AG04450 (cell line): ENCODE results near the gene SPATA6L. TPM values are rescaled to one million over a fixed set of nuclear protein-coding genes. Genes with fewer than 3 reads are reported as not detected.

Experiments used
- CTCF ChIA-PET: fragments of 300-600, 350-600 bp; formaldehyde crosslinking; extraction: SDS; loops from one replicate; lab custom pipeline; 2022; ENCODE audit warnings: antibody characterized with exemption, inconsistent platforms; lab: Charles Lee
- POLR2A ChIA-PET: fragments of 350-600 bp; formaldehyde crosslinking; extraction: SDS; loops from one replicate; lab custom pipeline; 2021; ENCODE audit warnings: antibody characterized with exemption, inconsistent platforms; lab: Yijun Ruan, JAX
- DNase-seq: peaks from one replicate; pipeline ENCODE4 v3.0.0-alpha.2; 2011; ENCODE audit warnings: low read depth, low spot score
- H3K27ac ChIP-seq: one replicate; pipeline ENCODE4 v1.5.1; 2012; ENCODE audit warnings: low read depth, low read length, control low read depth
- H3K27me3 ChIP-seq: one replicate; pipeline ENCODE4 v1.6.0; 2012; ENCODE audit warnings: low read length; ENCODE audit not compliant: control insufficient read depth, insufficient read depth
- H3K4me3 ChIP-seq: 2 replicates; pipeline ENCODE4 v1.5.1; 2011; ENCODE audit warnings: mild to moderate bottlenecking, low read depth, low read length, control low read depth
- H3K9me3 ChIP-seq: 2 replicates; pipeline ENCODE4 v1.5.1; 2012; ENCODE audit warnings: low read length; ENCODE audit not compliant: control insufficient read depth, insufficient read depth
- CTCF ChIP-seq: IDR thresholded peaks from 2 replicates; pipeline ENCODE4 v1.5.1; 2011; ENCODE audit warnings: low read depth, low read length, control low read depth, inconsistent platforms
- polyA plus RNA-seq: library from polyadenylated mRNA; depleted of rRNA; stranded (reverse); fragments of >200 nt; gene quantifications from 2 replicates; pipeline ENCODE4 v1.2.3, GENCODE V29; 2011; rRNA removed

SPATA6L gene
- polyA plus RNA-seq, 1 experiment: 1.0 TPM

- ChIA-PET POLR2A (no interaction called here), CTCF (interaction anchor here (0.5 to 0.6 kb wide), 2 partner anchors 10 to 15 kb away, joined by 3 read pairs; no protein-coding TSS in a partner anchor)
- no peak for TF ChIP-seq CTCF
- H3K9me3 ChIP-seq: no peaks in the 10 kb centered on the region
- H3K4me3 ChIP-seq: no peak overlapping the region
- no peak for DNase-seq
- no peaks in the 10 kb centered on the region for H3K27me3 ChIP-seq
- no peak overlapping the region for H3K27ac ChIP-seq
Measured at GRCh38 chr9:4550777-4551484, 115.3 kb downstream of the SPATA6L start.

GRCh38 chr9:4549751-4550295 lies 116.5 kb downstream of the SPATA6L start:
- no peaks in the 10 kb centered on the region for H3K9me3 ChIP-seq
- no peak for DNase-seq
- ChIA-PET CTCF (interaction anchor here (0.6 to 1.4 kb wide), 2 partner anchors 95 to 171 kb away, joined by 3 to 4 read pairs; no protein-coding TSS in a partner anchor), POLR2A (no interaction called here)
- no peaks in the 10 kb centered on the region for H3K27me3 ChIP-seq
- no peak overlapping the region for H3K27ac ChIP-seq
- no peak overlapping the region for H3K4me3 ChIP-seq
- no peak for TF ChIP-seq CTCF

DNA sequence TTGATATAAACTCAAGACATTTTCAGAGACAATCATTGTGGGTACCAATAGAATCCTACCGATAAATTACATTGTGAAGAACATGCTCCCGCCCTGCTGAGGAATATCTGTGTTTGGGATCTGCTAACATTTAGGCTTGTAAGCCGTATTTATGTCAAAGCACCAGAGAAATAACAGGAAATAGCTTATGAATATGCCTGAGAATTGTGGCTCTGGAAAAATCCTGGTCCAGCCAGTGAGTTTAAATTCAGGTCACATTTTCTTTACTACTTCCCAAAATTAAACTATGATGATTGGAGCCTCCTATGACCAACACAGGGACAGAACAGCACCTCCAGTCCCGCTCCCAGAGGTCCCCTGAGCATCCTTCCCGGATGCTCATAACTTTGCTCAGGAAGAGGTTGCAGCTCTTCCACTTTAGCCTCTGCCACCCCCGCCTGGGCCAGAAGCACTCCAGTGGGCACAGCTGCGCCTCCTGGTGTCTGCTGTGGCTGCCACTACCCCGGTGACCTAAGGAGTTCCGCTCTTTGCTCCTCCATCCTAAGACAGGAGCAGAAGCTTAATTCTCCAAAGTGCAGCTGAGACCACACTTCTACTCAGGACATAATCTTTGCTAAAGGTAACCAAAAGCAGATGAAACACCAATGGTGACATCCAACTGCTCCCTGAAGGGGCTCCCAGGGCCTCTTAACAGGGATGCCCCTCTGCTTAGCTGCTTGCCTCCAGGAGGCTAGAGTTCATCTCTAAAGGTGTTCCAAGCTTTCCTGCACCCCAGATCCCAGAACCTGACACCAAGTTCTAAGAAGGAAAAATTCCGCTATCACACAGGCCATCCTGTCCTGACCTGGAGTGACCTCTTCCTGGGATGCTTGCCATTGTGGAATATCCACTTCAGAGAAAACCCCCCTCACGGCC lies 117.2 kb downstream of the SPATA6L start:
- CTCF ChIA-PET: interaction anchor here (0.6 to 1.4 kb wide), 2 partner anchors 96 to 170 kb away, joined by 3 to 4 read pairs; no protein-coding TSS in a partner anchor
- no peak overlapping the region for H3K4me3 ChIP-seq
- POLR2A ChIA-PET: no interaction called here
- TF ChIP-seq CTCF: peak; percentile 28; the same call in 1 of the 2 replicates
- no peaks in the 10 kb centered on the region for H3K9me3 ChIP-seq
- no peak overlapping the region for H3K27ac ChIP-seq
- DNase-seq: no peak
- no peaks in the 10 kb centered on the region for H3K27me3 ChIP-seq

Other genes starting within 250 kb of the SPATA6L start
- 0.45 and 0.55 TPM in 2 replicates for gene SLC1A1, start 176.0 kb downstream of the SPATA6L start, polyA plus RNA-seq
- gene PLPP6, start 4.2 kb downstream of the SPATA6L start, polyA plus RNA-seq: 10.5 and 12.1 TPM in 2 replicates
- gene CDC37L1, start 13.1 kb upstream of the SPATA6L start, polyA plus RNA-seq: 9.7 and 13.4 TPM in 2 replicates
- 52.1 and 70.3 TPM in 2 replicates for gene AK3, start 74.7 kb upstream of the SPATA6L start, polyA plus RNA-seq
- gene RCL1, start 126.5 kb upstream of the SPATA6L start, polyA plus RNA-seq: 7.0 and 7.8 TPM in 2 replicates